Thymus (tissue), 11 donors: ENCODE measurements around the gene PCDHB7. TPM values are rescaled to one million over a fixed set of nuclear protein-coding genes. Genes with fewer than 3 reads are reported as not detected.
"Not testable (repeated sequence)": the region's sequence is repeated elsewhere in the genome, so short reads cannot be mapped to it uniquely, and the experiment has no call there.

Experiments used
- DNase-seq, 9 donors: peaks; one replicate each; pipeline ENCODE4 v3.0.0-alpha.2; 2013; ENCODE audit warnings: low spot score in 9 of 9, low read depth in 6 of 9, missing footprints in 1 of 9
- H3K27ac ChIP-seq, 2 donors: one replicate each; pipeline ENCODE4 v1.5.1; 2013; ENCODE audit warnings: control low read depth in 1 of 2, low read depth in 1 of 2, low read length in 1 of 2, mild to moderate bottlenecking in 1 of 2, moderate library complexity in 1 of 2
- H3K27me3 ChIP-seq, 2 donors: one replicate each; pipeline ENCODE4 v1.5.1; 2013; ENCODE audit warnings: low read length in 1 of 2; ENCODE audit not compliant: control insufficient read depth in 2 of 2, insufficient read depth in 1 of 2
- H3K36me3 ChIP-seq, 2 donors: one replicate each; pipeline ENCODE4 v1.5.1; 2013; ENCODE audit warnings: low read length in 1 of 2, mild to moderate bottlenecking in 1 of 2, moderate library complexity in 1 of 2; ENCODE audit not compliant: control insufficient read depth in 2 of 2, insufficient read depth in 2 of 2
- H3K4me1 ChIP-seq, 2 donors: one replicate each; pipeline ENCODE4 v1.5.1; 2013; ENCODE audit warnings: low read length in 2 of 2; ENCODE audit not compliant: control insufficient read depth in 2 of 2, insufficient read depth in 2 of 2
- H3K4me3 ChIP-seq, 2 donors: one replicate each; pipeline ENCODE4 v1.5.1; 2013; ENCODE audit warnings: low read length in 2 of 2, control low read depth in 1 of 2, mild to moderate bottlenecking in 1 of 2
- H3K9me3 ChIP-seq, 2 donors: one replicate each; pipeline ENCODE4 v1.5.1; 2013; ENCODE audit warnings: low read length in 1 of 2, mild to moderate bottlenecking in 1 of 2; ENCODE audit not compliant: control insufficient read depth in 2 of 2, insufficient read depth in 1 of 2
- WGBS: extraction: QIAGEN DNeasy Blood & Tissue Kit; methylation state at CpG from one replicate; pipeline ENCODE4 v1.1.7; 2013; 5-methylcytosine and 5-hydroxymethylcytosine counted together
- polyA plus RNA-seq: library from polyadenylated mRNA; stranded (reverse); fragments of 200-250 nt; gene quantifications from one replicate; pipeline ENCODE4 v1.2.3, GENCODE V29; 2013
- total RNA-seq: library from RNA; stranded (reverse); fragments of 120-200 nt; gene quantifications from one replicate; pipeline ENCODE4 v1.2.4, GENCODE V29; 2013
- donor health status: healthy.

Gene PCDHB7
- total and polyA plus RNA-seq, 2 donors: 0.11 to 0.14 TPM

DNA sequence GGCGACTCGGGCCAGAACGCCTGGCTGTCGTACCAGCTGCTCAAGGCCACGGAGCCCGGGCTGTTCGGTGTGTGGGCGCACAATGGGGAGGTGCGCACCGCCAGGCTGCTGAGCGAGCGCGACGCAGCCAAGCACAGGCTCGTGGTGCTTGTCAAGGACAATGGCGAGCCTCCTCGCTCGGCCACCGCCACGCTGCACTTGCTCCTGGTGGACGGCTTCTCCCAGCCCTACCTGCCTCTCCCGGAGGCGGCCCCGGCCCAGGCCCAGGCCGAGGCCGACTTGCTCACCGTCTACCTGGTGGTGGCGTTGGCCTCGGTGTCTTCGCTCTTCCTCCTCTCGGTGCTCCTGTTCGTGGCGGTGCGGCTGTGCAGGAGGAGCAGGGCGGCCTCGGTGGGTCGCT lies 21.9 kb downstream of the PCDHB7 start:
- H3K4me3 ChIP-seq, H3K4me1 ChIP-seq, H3K27ac ChIP-seq, H3K36me3 ChIP-seq, DNase-seq, H3K9me3 ChIP-seq: not testable (repeated sequence)
- 32% methylated on average over 20 of the region's 37 CpGs for WGBS
- peaks cover 0 to 11% of the 10 kb centered on the region in 2 donors for H3K27me3 ChIP-seq

DNA sequence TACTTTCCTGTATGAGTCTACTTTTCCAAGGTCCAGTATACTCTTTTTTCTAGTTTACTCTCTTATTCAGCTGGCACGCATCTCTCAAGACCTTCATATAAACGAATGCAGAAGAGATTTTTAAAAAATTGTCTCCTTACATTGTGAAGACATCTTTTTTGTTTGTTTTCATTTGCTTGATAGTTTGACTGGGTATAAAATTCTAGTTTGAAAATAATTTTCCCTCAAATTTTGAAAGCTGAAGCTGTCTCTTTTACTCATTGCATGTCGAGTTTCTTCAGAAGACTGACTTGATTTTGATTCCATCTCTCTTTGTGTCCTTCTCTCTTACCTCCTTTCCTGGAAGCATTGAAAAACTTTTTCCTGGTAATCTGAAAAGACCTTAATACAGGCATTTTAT lies 23.9 kb downstream of the PCDHB7 start:
- Histone ChIP-seq H3K9me3 (peaks cover 0 to 4% of the 10 kb centered on the region in 2 donors), H3K36me3 (no peaks in the 10 kb centered on the region), H3K27ac (no peak overlapping the region), H3K4me3 (no peak overlapping the region), H3K4me1 (no peaks in the 10 kb centered on the region), H3K27me3 (peaks cover 0 to 14% of the 10 kb centered on the region in 2 donors)
- no peak for DNase-seq
- 42% methylated on average over 3 of the region's 3 CpGs for WGBS

DNA sequence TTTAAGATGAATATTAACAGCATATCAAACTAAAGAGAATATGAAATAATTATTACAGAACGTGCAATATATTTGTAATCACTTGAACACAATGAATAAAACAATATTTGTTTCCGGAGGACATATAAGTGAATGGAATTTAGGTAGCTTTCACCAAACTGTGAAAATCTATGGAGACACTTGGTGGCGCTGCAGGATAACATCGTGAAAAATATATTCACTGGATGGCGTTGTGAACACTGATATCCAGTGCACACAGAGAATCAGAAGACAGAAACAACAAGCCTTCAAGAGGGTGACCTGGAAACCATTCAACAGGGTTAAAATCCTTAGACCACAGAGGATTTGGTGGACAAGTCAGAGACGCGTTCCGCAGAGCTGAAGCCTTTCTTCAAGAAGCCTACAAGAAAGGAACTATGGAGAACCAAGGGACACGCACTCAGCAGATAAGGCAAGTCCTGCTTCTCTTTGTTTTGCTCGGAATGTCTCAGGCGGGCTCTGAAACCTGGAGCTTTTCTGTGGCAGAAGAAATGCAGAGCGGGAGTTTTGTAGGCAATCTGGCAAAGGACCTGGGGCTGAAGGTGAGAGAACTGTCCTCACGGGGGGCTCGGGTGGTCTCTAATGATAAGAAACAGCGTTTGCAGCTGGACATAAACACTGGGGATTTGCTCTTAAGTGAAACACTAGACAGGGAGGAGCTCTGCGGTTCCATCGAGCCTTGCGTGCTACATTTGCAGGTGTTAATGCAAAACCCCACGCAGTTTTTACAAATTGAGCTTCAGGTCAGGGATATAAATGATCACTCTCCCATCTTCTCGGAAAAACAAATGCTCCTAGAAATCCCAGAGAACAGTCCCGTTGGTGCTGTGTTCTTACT lies 27.2 kb downstream of the PCDHB7 start, which contains the start of gene PCDHB11:
Gene PCDHB11, plus strand, starts transcription at position 269 of the 877 bp plus-strand sequence. Its CDS starts 148 bp downstream, at position 417.
- H3K27me3 ChIP-seq: peaks cover 0 to 19% of the 10 kb centered on the region in 2 donors

DNA sequence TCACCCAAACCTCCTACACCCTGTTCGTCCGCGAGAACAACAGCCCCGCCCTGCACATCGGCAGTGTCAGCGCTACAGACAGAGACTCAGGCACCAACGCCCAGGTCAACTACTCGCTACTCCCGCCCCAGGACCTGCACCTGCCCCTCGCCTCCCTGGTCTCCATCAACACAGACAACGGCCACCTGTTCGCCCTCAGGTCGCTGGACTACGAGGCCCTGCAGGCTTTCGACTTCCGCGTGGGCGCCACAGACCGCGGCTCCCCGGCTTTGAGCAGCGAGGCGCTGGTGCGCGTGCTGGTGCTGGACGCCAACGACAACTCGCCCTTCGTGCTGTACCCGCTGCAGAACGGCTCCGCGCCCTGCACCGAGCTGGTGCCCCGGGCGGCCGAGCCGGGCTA lies 28.7 kb downstream of the PCDHB7 start:
- not testable (repeated sequence) for H3K4me1 ChIP-seq, H3K9me3 ChIP-seq, H3K27ac ChIP-seq, DNase-seq, H3K36me3 ChIP-seq, H3K4me3 ChIP-seq
- H3K27me3 ChIP-seq: peaks cover 0 to 18% of the 10 kb centered on the region in 2 donors
- 37% methylated on average over 26 of the region's 38 CpGs for WGBS

More for the DNA sequence above, 27.2 kb downstream of the PCDHB7 start, which contains the start of gene PCDHB11:
- H3K9me3 ChIP-seq: peaks cover 0 to 4% of the 10 kb centered on the region in 2 donors
- DNase-seq: no peak
- H3K27ac ChIP-seq: no peak within 1 kb of the TSS
- H3K36me3 ChIP-seq: no peaks in the 10 kb centered on the region
- no peaks in the 10 kb centered on the region for H3K4me1 ChIP-seq
- no peak within 1 kb of the TSS for H3K4me3 ChIP-seq
- 43% methylated on average over 21 of the region's 21 CpGs for WGBS

DNA sequence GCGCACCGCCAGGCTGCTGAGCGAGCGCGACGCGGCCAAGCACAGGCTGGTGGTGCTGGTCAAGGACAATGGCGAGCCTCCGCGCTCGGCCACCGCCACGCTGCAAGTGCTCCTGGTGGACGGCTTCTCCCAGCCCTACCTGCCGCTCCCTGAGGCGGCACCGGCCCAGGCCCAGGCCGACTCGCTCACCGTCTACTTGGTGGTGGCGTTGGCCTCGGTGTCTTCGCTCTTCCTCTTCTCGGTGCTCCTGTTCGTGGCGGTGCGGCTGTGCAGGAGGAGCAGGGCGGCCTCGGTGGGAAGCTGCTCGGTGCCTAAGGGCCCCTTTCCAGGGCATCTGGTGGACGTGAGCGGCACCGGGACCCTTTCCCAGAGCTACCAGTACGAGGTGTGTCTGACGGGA lies 29.2 kb downstream of the PCDHB7 start:
- H3K27ac ChIP-seq, H3K36me3 ChIP-seq, H3K9me3 ChIP-seq, DNase-seq, H3K4me3 ChIP-seq, H3K4me1 ChIP-seq: not testable (repeated sequence)
- WGBS: 41% methylated on average over 28 of the region's 35 CpGs
- peaks cover 0 to 18% of the 10 kb centered on the region in 2 donors for H3K27me3 ChIP-seq

DNA sequence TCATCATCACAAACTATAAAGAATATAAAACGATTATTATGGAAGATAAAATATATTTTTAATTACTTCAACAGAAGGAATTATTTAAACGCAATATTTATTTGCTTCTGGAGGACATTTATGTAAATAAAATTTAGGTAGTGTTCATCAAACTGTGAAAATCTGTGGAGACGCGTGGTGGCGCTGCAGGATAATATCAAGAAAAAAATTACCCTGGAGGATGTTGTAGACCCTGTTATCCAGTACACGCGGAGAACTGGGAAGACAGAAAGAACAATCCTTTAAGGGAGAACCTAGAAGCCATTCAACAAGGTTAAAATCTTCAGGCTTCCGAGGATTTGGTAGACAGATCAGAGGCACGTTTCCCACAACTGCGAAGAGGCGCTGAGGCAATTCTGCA lies 36.0 kb downstream of the PCDHB7 start, which contains the start of gene PCDHB12:
Gene PCDHB12, plus strand, starts transcription at position 242 of the 400 bp plus-strand sequence. CDS start 189 bp downstream, outside the sequence.
- no peaks in the 10 kb centered on the region for H3K4me1 ChIP-seq
- no peak within 1 kb of the TSS for H3K4me3 ChIP-seq
- H3K9me3 ChIP-seq: peaks cover 0 to 4% of the 10 kb centered on the region in 2 donors
- WGBS: 20% methylated on average over 11 of the region's 11 CpGs
- peaks cover 0 to 21% of the 10 kb centered on the region in 2 donors for H3K27me3 ChIP-seq
- no peak within 1 kb of the TSS for H3K27ac ChIP-seq
- no peaks in the 10 kb centered on the region for H3K36me3 ChIP-seq
- DNase-seq: no peak

DNA sequence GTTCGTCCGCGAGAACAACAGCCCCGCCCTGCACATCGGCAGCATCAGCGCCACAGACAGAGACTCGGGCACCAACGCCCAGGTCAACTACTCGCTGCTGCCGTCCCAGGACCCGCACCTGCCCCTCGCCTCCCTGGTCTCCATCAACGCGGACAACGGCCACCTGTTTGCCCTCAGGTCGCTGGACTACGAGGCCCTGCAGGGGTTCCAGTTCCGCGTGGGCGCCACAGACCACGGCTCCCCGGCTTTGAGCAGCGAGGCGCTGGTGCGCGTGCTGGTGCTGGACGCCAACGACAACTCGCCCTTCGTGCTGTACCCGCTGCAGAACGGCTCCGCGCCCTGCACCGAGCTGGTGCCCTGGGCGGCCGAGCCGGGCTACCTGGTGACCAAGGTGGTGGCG lies 37.8 kb downstream of the PCDHB7 start:
- H3K9me3 ChIP-seq, H3K27ac ChIP-seq, H3K4me1 ChIP-seq, DNase-seq, H3K4me3 ChIP-seq, H3K36me3 ChIP-seq: not testable (repeated sequence)
- peaks cover 0 to 33% of the 10 kb centered on the region in 2 donors for H3K27me3 ChIP-seq
- 47% methylated on average over 39 of the region's 39 CpGs for WGBS

DNA sequence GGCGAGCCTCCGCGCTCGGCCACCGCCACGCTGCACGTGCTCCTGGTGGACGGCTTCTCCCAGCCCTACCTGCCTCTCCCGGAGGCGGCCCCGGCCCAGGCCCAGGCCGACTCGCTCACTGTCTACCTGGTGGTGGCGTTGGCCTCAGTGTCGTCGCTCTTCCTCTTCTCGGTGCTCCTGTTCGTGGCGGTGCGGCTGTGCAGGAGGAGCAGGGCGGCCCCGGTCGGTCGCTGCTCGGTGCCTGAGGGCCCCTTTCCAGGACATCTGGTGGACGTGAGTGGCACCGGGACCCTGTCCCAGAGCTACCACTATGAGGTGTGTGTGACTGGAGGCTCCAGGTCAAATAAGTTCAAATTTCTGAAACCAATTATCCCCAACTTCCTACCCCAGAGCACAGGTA lies 38.4 kb downstream of the PCDHB7 start:
- H3K9me3 ChIP-seq, H3K36me3 ChIP-seq, H3K4me3 ChIP-seq, DNase-seq, H3K27ac ChIP-seq, H3K4me1 ChIP-seq: not testable (repeated sequence)
- 39% methylated on average over 21 of the region's 27 CpGs for WGBS
- H3K27me3 ChIP-seq: peaks cover 0 to 36% of the 10 kb centered on the region in 2 donors

DNA sequence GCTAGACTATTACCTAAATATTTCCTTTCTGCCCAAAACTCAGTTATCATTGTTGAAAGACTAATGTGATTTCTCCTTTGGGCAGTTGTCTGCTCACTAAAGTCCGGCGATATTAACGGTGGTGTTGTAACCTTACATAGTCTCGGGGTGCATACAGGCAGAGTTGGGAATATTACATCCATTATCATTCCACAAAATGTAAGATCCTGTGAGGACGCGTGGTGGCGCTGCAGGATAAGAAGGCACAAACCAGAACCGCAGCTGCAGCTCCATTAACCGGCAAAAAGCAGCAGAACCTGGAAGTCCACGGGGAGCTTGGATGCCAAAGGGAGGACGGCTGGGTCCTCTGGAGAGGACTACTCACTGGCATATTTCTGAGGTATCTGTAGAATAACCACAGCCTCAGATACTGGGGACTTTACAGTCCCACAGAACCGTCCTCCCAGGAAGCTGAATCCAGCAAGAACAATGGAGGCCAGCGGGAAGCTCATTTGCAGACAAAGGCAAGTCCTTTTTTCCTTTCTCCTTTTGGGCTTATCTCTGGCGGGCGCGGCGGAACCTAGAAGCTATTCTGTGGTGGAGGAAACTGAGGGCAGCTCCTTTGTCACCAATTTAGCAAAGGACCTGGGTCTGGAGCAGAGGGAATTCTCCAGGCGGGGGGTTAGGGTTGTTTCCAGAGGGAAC lies 41.4 kb downstream of the PCDHB7 start, which contains the start of gene PCDHB13:
Gene PCDHB13, plus strand, starts transcription at position 264 of the 684 bp plus-strand sequence. Its CDS starts 205 bp downstream, at position 469.
- not testable (repeated sequence) for H3K4me3 ChIP-seq, H3K36me3 ChIP-seq, H3K9me3 ChIP-seq, DNase-seq, H3K27ac ChIP-seq, H3K4me1 ChIP-seq
- 11% methylated on average over 14 of the region's 18 CpGs for WGBS
- H3K27me3 ChIP-seq: peaks cover 0 to 42% of the 10 kb centered on the region in 2 donors
